ENCODE results near the gene MAMDC2.

The MAMDC2 gene

DNA sequence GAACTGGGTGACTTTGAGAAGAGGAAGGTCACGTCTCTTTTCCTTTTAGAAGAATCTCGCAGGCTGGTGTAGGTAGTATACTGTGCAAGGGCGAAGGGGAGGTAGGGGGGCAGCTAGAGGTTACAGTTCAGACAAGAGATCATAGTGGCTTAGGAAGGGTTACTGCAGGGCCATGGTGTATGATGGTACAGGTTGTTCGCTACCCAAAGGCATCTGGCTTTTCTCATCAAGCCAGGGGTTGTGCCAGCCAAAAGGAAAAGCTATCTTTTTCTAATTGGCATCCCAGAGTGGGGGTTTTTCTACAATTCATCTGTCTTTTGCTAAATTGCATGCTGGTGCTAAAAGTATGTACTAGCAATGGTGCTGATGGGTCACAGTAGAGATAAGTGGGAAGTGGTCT, 22.8 kb downstream of the MAMDC2 start:
- DNase-seq = no peak

DNA sequence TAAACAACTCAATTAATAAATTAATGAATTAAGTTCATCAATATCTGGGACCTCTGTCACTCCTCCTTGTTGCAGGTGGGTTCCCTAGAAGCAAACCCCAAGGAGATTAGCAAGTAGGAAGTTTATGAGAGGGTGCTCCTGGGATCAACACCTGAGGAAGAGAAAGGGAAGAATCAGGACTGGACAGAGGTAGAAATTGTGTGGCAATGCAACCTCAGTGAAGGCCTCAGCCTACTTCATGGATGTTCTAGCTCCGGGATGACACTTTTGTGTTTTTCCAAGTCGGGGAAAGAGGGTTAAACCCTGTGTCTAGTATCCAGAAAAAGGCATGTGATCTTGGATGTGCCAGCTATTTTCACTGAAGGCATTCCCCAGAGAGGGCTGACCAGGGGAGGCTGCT, 23.2 kb downstream of the MAMDC2 start:
- no peak for DNase-seq

DNA sequence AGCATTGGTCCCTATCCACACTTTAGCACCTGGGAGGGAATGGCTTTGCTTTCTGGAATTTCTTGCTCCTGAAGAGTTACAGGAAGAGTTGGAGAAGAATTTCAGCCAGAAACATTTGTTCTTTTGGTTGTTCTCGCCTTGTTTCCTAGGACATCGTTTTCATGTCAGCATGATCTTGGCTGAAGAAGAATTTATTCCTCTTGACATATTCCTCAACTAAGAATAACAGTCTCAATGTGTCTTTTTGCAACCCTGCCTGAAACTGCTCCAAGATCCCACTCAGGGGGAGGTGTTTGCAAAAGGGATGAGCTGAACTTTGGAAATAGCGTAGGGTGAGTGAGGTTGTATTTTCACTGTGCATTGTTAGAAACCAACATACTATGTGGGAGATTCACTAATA, 26.1 kb downstream of the MAMDC2 start:
- DNase-seq = no peak

DNA sequence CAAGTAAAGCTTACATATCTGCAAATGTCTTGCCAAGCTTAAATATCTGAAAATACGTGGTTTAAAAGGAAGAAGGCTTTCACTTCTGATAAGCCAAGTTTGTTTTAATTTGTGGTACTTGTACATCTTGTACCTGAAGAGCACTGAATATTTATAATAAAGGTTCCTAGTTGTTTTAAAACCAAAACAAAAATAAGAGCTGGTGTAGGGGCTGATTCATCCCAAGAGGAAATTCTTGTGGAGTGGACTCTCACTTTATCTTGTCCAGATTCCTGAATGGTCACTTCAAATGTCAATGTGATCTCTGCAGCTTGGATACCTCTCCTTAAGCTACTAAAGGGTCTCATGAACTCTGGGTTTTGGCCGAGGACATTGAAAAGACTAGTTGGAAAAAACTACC, 29.5 kb downstream of the MAMDC2 start:
- DNase-seq = no peak

DNA sequence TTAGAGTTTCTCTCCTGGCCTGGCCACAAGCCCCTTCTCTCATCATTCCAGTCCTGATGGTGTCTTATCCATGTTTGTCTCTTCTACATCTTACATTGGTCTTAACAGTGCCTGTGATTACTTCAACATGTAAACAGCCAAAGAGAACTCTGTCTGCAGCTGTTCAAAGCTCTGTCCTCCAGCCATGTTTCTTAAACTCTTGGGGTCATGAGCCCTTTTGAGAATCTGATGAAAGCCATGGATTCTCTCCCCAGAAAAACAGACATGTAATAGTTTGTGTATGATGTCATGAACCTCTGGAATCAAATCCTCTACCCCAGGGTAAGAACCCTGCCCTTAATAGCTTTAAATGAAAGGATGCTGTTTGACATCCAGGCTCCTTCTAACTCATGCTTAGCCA, 30.1 kb downstream of the MAMDC2 start:
- no peak for DNase-seq

DNA sequence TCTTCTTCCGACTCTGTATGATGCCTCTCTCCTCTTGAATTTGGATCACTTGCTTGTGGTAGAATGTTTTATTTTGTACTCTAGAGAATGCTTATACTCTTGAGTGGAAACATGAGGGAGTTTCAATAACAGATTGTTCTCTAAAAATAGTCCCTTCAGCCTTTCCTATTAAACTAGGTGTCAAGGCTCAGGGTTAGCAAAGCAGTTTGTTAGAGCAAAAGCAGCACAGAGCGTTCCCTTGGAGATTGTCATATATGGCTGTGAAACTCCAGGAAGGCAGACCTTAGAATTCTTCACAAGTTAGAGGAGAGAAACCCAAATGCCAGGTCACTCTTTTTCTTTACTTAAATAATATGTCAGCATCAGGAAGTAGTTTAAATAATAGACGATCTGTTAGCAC, 33.0 kb downstream of the MAMDC2 start:
- DNase-seq = no peak

DNA sequence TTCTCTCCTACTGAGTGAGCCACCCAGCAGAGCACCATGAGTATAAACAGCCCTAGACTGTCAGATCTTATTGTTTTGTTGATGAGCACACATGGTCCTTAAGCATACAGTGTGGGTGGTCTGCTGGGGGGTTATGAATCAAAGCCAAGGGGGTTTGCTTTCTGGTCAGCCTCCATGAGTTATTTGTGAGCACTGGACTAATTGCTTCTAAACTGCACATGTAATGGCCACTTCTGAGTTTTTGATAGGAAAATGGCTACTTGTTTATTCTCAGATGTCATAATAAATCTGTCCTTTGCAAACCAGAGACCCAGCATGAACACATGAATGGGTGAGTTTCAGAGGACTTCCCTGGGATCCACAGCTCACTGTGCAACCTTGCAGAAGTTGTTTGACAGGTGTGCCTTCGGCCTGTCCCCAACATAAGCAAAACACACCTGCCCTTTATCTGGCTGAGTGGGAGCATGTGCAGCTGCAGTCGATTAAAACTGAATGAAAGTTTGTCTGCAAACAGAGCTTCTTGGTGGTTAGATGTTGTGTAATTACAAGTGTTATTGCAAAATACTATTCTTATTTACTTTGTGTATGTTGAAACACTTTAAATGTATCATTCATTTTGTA, 35.9 kb downstream of the MAMDC2 start:
- DNase-seq = peak; percentile 87

DNA sequence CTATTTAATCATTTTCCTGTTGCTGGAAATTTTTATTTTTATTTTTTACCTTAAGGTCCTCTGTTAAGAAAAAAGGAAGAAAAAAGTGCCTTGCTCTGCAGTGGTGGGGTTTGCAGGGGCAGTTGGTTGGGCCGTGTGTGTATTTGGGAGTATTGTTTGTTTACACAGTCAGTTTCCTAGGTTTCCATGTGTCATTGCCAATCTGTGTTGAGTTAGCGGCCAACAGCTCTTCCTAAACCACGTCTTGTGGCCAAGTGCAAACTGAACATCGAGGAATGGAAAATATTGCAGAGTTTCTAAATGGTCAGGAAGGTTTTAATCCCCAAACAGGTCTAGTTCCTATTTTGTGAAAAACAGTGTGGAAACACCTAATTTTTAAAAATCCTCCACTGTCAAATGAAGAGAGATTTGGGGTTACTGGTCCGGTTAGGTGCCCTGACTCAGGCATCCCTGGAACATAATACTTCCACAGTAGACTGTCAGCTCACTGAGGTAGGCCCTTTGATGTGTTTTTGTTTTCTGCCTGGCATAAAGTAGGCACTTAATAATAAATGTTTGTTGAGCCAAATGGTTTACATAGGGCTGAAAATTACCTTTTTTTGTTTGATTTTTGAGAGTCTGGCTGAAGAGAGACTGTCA, 37.0 kb downstream of the MAMDC2 start:
- peak; percentile 53 for DNase-seq

DNA sequence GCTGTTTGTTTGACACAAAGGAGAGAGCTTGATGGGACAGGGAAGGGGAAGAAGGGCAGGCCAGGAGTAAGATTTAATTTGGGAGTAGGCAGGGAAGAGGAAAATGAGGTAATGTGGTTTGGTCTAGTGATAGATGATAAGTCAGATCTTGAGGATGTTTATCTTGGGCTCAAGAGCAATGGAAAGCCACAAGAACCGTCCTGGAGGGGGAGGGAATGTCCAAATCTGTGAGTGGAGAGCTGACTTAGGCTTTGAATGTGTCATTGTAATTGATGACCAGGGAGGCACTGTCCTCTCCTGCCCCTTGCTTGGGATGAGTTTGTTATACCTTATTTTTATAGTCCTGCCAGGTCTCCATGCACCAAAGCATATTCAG, 37.5 kb downstream of the MAMDC2 start:
- peak; percentile 7 for DNase-seq

DNA sequence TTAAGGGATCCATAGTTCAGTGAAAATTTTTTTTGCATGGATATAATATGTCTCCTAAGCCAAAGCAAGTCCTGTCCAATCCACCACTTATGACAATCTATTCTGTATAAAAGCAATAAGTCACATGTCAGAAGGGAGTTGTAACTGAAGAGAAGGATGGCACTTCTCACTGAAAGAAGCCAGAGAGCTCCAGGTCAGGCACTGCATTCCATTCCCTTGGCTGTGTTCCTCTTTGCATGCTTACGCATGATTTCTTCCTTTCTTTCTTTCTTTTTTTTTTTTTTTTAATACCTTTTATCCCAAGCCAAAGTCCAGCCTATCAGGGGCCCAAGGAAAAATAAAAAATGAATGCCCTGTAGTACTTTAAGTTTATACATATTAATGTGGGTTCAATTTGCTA, 39.8 kb downstream of the MAMDC2 start:
- DNase-seq = no peak

DNA sequence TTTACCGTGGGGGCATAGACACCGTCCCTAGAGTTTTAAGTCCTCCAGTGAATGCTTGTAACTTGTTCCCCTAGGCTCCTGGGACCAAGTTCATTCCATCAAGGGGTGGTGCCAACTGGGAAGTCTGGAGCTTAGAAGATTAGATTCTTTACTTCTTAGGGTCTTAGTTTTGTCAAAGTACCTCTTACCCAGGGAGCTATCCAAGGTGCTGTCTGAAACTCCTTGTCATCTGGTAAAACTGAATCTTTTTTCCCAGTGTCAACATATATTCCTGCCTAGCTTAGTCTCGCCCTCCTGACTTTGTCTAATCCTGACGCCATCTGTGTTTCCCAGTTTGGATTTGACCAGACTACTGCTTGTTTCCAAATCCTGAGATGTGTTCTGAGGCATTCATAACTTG, 41.6 kb downstream of the MAMDC2 start:
- DNase-seq = no peak

DNA sequence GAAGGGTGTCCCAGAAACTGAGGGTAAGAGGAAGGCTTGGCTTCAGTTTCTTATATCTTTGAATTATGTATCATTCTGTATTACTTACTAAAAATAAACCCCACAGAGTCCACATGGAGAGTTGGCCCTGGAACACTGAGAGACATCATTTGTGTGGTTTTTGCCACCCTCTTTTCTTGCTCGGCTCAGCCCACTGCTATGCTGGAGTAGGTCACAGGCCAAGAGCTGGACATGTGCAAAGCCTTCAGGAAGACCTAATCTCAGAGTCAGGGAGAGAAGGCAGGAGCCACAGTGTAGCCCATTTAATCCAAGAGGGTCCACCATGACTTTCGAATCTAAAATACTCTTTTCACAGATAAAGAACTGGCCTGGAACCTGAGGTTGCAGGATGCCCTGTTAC, 47.5 kb downstream of the MAMDC2 start:
- no peak for DNase-seq

DNA sequence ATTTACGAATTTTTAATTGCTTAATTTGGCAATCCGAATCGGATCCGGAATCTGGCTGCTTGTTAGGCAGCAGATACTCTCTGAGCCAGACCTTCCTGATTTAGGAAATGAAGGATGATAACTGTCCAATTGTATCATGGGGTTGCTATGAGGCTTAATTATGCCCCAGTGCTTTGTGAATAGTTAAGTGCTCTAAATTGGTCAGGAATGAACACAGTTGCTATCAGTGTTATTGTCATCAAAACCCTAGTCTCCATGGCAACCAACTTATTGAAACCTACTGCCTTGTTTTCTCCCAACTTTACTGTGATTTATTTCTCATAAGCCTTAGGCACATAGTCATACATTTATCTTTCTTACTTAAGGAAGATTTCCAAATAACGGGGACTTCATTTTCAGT, 47.9 kb downstream of the MAMDC2 start:
- peak; percentile 83 for DNase-seq

DNA sequence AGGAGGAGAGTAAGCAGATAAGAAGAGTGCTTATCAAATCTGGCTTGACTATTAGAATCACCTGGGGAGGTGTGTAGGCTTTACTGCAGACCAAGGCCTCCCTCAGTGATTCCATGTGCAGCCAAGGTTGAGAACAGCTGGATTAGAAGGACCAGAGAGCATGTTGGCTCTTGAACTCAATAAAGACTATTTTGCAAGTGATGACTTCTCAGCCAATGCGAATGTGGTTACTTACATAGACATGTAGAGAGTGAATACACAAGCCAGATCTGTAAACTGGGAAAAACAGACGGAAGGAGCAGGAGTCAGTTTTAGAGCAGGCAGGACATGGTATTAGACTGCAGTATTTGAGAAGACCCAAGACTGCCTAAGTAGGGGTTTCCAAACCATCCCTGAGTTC, 48.5 kb downstream of the MAMDC2 start:
- peak; percentile 88 for DNase-seq

DNA sequence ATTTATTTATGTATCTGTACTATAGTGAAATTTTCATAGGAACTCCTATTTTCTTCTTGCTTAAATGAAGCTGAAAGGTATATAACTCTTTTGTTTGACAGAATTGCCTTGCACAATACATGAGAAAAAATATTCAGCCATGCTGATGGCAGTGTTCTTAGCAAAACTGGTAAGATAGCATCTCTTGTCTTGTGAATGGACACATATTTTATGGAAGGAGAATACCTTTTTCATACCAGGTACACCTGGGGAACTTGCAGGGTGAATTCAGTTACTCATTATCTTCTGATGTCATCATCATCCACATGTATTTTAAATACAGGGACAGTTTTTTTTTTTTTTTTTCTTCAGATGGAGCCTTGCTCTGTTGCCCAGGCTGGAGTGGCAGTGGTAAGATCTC, 49.4 kb downstream of the MAMDC2 start:
- DNase-seq = no peak

DNA sequence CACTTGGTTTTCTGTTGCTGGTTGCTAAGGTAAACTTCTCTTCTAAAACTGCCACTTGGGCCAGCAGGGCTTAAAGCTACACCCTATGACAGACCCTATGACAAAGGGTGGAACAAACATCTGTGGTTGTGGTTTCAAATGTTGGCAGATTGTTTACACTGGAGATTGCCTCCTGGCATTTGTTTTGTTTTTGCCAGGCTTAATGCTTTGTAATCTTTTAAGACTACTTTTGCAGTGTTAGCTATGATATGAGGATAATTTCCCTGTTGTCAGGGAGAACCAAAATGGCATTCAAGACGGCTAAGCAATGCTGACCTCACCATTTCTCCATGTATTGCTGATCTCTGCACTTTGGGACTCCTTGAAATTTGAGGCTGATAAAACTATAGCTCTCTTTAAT, 50.3 kb downstream of the MAMDC2 start:
- peak; percentile 5 for DNase-seq

DNA sequence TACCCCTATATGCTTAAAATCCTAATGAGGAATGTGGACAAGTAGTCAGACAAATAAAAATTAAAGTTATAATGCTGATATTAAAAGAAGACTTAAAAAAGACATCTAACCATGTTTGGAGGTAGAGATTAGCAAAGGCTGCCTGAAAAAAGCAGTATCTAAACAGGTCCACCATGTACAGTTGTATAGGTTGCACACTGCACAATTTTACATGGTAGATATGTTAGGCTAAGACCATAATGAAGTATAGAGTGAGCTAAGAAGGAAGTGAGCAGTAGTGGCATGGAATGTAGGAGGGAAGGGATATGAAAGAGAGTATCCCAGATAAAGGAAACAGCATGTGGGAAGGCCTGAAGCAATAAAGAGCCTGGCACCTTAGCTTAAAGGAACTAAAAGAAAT, 51.1 kb downstream of the MAMDC2 start:
- DNase-seq = no peak

DNA sequence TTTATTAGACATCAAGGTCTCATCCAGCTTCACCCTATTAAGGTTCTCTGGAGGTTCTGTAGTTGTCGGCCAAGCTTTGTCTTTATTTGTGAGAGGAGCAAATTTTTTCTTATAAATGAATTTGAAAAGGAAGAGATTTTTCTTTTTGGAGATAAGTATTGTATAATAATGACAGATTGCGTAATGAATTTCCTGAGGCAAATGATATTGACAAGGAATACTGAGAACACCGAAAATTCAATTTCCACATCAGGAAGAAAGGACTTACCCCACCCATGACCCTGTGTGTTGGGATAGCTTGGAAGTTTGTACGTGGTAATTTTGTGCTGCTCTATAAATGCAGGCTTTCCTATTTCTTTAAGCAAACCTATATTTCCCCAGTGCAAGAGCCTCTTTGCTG, 53.5 kb downstream of the MAMDC2 start:
- DNase-seq = no peak

DNA sequence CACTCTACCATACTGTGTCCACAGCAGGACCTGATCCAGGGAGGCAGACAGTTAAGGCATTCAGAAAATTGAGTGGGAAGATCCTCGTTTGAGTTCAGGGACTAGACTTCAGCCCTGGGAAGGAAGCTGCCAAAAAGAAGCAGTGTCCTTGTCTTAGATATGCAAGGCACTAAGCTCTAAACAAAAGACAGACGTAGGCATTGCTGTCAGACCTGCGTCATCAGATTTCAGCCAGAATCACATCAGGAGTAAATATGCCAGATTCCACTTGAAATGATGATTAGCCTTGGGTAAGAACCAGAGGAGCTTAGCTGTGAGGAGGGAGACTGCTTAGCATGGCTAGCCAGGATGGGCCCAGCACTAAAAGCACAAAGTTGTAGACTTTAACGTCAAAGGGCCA, 56.7 kb downstream of the MAMDC2 start:
- no peak for DNase-seq

DNA sequence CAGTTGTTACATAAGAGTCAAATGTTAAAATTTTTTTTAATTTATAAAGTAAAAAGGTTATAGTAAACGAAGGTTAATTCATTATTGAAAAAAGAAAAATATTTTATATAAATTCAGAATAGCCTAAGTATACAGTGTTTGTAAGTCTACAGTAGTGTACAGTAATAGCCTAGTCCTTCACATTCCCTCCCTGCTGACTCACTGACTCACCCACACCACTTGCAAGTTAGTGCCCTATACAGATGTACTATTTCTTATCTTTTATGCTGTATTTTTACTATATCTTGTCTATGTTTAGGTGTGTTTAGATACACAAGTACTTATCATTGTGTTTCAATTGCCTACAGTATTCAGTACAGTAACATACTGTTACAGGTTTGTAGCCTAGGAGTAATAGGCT, 57.6 kb downstream of the MAMDC2 start:
- DNase-seq = no peak

DNA sequence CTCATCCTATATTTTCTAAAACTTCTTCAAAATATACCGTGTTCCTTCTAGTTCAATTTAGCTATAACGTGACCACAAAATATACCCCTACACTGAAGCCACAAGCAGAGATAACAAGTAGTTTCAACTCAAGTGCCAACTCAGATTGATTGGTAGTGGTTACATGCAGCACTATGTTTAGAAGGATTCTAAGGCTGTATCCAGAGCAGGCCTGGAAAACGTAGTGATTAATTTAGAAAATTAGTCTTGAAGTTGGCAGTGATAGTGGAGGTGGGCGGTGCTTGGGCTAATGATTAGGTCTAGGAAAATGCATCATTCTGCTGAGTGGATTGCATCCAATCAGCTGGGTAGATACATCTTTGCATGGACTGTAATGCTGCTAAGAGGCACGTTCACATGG, 61.5 kb downstream of the MAMDC2 start:
- no peak for DNase-seq

DNA sequence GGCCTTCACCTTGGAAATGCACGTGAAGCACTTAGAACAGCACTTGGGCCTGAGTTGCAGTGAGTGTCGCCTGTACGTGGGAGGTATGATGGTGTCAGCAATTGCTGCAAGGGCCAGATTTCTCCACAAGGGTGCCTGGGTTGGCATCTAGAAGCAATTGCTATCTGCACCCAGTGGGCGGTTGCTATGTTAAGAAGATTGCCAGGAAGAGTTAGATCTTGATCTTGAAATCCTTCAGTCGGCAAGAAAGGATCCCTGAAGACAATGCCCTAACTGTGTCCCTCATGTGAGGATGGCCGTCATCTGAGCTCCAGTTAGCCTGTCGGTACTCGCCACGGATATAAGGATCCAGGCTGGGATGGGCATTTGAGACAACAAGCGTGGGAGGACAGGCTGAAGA, 62.9 kb downstream of the MAMDC2 start:
- DNase-seq = no peak

DNA sequence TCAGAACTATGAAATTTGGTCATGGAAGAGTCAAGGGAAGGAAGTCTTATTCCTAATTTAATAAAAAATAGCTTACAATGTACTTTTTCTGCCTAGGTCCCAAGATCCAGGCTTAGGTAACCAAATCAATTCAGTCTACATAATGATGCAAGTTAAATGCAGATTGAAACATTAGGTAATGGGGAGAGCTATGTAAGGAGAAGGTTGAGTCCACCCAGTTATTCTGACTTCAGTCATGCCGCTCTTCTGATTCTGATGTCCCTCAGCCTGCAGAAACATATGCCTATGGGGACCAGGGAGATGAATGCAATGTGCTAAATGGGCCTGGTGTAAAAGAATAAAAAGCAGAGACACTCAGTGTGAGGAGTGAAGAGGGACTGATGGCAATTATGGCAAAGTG, 63.9 kb downstream of the MAMDC2 start:
- DNase-seq = no peak

DNA sequence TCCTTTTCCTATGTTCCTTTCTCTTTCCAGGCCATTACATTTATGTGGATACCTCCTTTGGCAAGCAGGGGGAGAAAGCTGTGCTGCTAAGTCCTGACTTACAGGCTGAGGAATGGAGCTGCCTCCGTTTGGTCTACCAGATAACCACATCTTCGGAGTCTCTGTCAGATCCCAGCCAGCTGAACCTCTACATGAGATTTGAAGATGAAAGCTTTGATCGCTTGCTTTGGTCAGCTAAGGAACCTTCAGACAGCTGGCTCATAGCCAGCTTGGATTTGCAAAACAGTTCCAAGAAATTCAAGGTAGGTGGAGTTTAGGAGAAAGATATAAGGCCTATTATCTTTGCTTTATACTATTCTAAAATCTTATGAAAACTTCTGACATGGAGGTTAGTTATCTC, 64.5 kb downstream of the MAMDC2 start:
- no peak for DNase-seq

Measured in NCI-H146 (cell line).